HCT116 (cell line): ENCODE measurements around the gene TAP1. TPM values are rescaled to one million over a fixed set of nuclear protein-coding genes. Genes with fewer than 3 reads are reported as not detected.
A peak's percentile ranks its signal among the peaks of the same experiment; 100 is the strongest.

Experiments used
- ATAC-seq: fragments of 200-7000 bp; cut with Tn5 transposase; 2 replicates; pipeline ENCODE4 v1.9.1; 2020; ENCODE audit warnings: mild to moderate bottlenecking, moderate library complexity
- BruUV-seq: library from RNA; stranded (reverse); fragments of 400-500 nt; replicated peaks from 2 replicates; lab custom pipeline; 2021; lab: Mats Ljungman, UMichigan
- CTCF ChIA-PET: fragments of 300-600 bp; sonication (Branson Sonifier 250); formaldehyde crosslinking; loops from one replicate; lab custom pipeline; 2021; ENCODE audit warnings: antibody characterized with exemption; lab: Charles Lee
- POLR2A ChIA-PET: fragments of 300-600, 350-600 bp; sonication (Branson Sonifier 250); formaldehyde crosslinking; loops from one replicate; lab custom pipeline; 2021; ENCODE audit warnings: antibody characterized with exemption; lab: Charles Lee
- RAD21 ChIA-PET, 2 experiments: fragments of 300-600 bp; sonication (Branson Sonifier 250); formaldehyde crosslinking; loops; one replicate each; lab custom pipeline; 2023; ENCODE audit warnings: low total read pairs in 2 of 2; ENCODE audit not compliant: uncharacterized antibody in 2 of 2, unreplicated experiment in 2 of 2, low non-redundant PET in 1 of 2; lab: Charles Lee
- DNase-seq: peaks from one replicate; pipeline ENCODE4 v3.0.0-alpha.2; 2010; ENCODE audit warnings: low read depth, low spot score
- H2AFZ ChIP-seq: fragments of 200-600 bp; shearing (Covaris generic), sonication (generic); 2 replicates; pipeline ENCODE4 v1.6.1; 2017; ENCODE audit warnings: low read depth, mixed run types, mixed read lengths, antibody characterized with exemption, low read length; ENCODE audit not compliant: poor library complexity, severe bottlenecking
- H3K27ac ChIP-seq: 2 replicates; pipeline ENCODE4 v1.5.1; 2012; ENCODE audit warnings: low read depth, low read length
- H3K27me3 ChIP-seq: fragments of 200-600 bp; sonication (generic); 2 replicates; pipeline ENCODE4 v1.6.1; 2016; ENCODE audit warnings: mixed run types, low read length, mixed read lengths; ENCODE audit not compliant: insufficient read depth
- H3K36me3 ChIP-seq, 2 experiments: fragments of 200-500 bp in 1 of 2; fragments of 200-600 bp in 1 of 2; sonication (Bioruptor generic) in 1 of 2; sonication (generic) in 1 of 2; 2 replicates each; pipeline versions ENCODE4 v1.5.1 to v1.6.1; 2014 to 2016; ENCODE audit warnings: low read length in 2 of 2, inconsistent platforms in 1 of 2, mixed read lengths in 1 of 2, mixed run types in 1 of 2; ENCODE audit not compliant: insufficient read depth in 2 of 2, control insufficient read depth in 1 of 2
- H3K4me1 ChIP-seq, 2 experiments: fragments of 200-600 bp in 1 of 2; sonication (generic) in 1 of 2; 2 replicates each; pipeline versions ENCODE4 v1.5.1 to v1.6.1; 2012 to 2017; ENCODE audit warnings: low read length in 2 of 2, inconsistent platforms in 1 of 2, mild to moderate bottlenecking in 1 of 2, mixed read lengths in 1 of 2, mixed run types in 1 of 2, moderate library complexity in 1 of 2; ENCODE audit not compliant: insufficient read depth in 2 of 2, control insufficient read depth in 1 of 2
- H3K4me2 ChIP-seq: fragments of 200-600 bp; sonication (generic); 2 replicates; pipeline ENCODE4 v1.6.1; 2017; ENCODE audit warnings: mixed run types, low read length, mixed read lengths
- H3K4me3 ChIP-seq, 2 experiments: fragments of 200-600 bp in 1 of 2; sonication (generic) in 1 of 2; replicated peaks in 1 of 2; 2 replicates each; pipeline ENCODE4 v1.5.1; 2011 to 2016; ENCODE audit warnings: low read length in 2 of 2, control low read depth in 1 of 2, low read depth in 1 of 2, mild to moderate bottlenecking in 1 of 2, mixed read lengths in 1 of 2, mixed run types in 1 of 2
- H3K79me2 ChIP-seq: fragments of 200-600 bp; sonication (generic); 2 replicates; pipeline ENCODE4 v1.6.1; 2017; ENCODE audit warnings: mild to moderate bottlenecking, mixed run types, low read length, moderate library complexity, mixed read lengths; ENCODE audit not compliant: insufficient read depth
- H3K9ac ChIP-seq: fragments of 200-600 bp; sonication (generic); 2 replicates; pipeline ENCODE4 v1.6.1; 2016; ENCODE audit warnings: low read length, mixed read lengths
- H3K9me2 ChIP-seq: fragments of 200-600 bp; sonication (generic), shearing (Covaris generic); 2 replicates; pipeline ENCODE4 v1.6.1; 2017; ENCODE audit warnings: mixed run types, mild to moderate bottlenecking, moderate library complexity; ENCODE audit not compliant: insufficient read depth
- H3K9me3 ChIP-seq, 2 experiments: fragments of 200-500 bp in 1 of 2; fragments of 200-600 bp in 1 of 2; sonication (Bioruptor generic) in 1 of 2; sonication (generic) in 1 of 2; 2 replicates each; pipeline ENCODE4 v1.6.1; 2014 to 2017; ENCODE audit warnings: low read length in 2 of 2, mixed read lengths in 2 of 2, inconsistent platforms in 1 of 2, low read depth in 1 of 2, mild to moderate bottlenecking in 1 of 2, mixed run types in 1 of 2, moderate library complexity in 1 of 2; ENCODE audit not compliant: control insufficient read depth in 1 of 2, insufficient read depth in 1 of 2
- H4K20me1 ChIP-seq: fragments of 200-600 bp; sonication (generic), shearing (Covaris generic); 2 replicates; pipeline ENCODE4 v1.6.1; 2017; ENCODE audit warnings: mixed run types, mild to moderate bottlenecking, moderate library complexity; ENCODE audit not compliant: insufficient read depth
- CBX3 ChIP-seq: IDR thresholded peaks from 2 replicates; pipeline ENCODE4 v1.6.1; 2012; ENCODE audit warnings: low read depth
- CEBPB ChIP-seq: IDR thresholded peaks from 2 replicates; pipeline ENCODE4 v1.6.1; 2012; ENCODE audit warnings: low read depth
- EGR1 ChIP-seq: IDR thresholded peaks from 2 replicates; pipeline ENCODE4 v1.6.1; 2012; ENCODE audit warnings: low read depth
- ELF1 ChIP-seq: IDR thresholded peaks from 2 replicates; pipeline ENCODE4 v1.6.1; 2012; ENCODE audit warnings: low read depth, borderline replicate concordance
- EZH2 ChIP-seq: fragments of 200-600 bp; sonication (generic); IDR thresholded peaks from 2 replicates; pipeline ENCODE4 v1.6.1; 2017; ENCODE audit warnings: antibody characterized with exemption, mixed run types
- JUND ChIP-seq: IDR thresholded peaks from 2 replicates; pipeline ENCODE4 v1.6.1; 2012
- POLR2A ChIP-seq: IDR thresholded peaks from 2 replicates; pipeline ENCODE4 v1.7.0; 2011; ENCODE audit warnings: borderline replicate concordance; ENCODE audit not compliant: insufficient read depth, insufficient read length; ENCODE audit errors: extremely low read depth
- POLR2AphosphoS5 ChIP-seq: IDR thresholded peaks from 2 replicates; pipeline ENCODE4 v1.6.1; 2011; ENCODE audit warnings: mild to moderate bottlenecking, low read depth, low read length, moderate library complexity
- RAD21 ChIP-seq: IDR thresholded peaks from 2 replicates; pipeline ENCODE4 v1.6.1; 2012; ENCODE audit warnings: low read depth, mild to moderate bottlenecking
- SIN3A ChIP-seq: IDR thresholded peaks from 2 replicates; pipeline ENCODE4 v1.6.1; 2012; ENCODE audit warnings: low read depth
- SRF ChIP-seq: IDR thresholded peaks from 2 replicates; pipeline ENCODE4 v1.6.1; 2012; ENCODE audit warnings: low read depth
- TCF7L2 ChIP-seq: IDR thresholded peaks from 2 replicates; pipeline ENCODE4 v1.7.0; 2011; ENCODE audit warnings: borderline replicate concordance, inconsistent platforms; ENCODE audit not compliant: insufficient read depth, insufficient read length; ENCODE audit errors: extremely low read depth
- ZNF274 ChIP-seq: fragments of 200-500 bp; sonication (Bioruptor generic); IDR thresholded peaks from 2 replicates; pipeline ENCODE4 v1.6.1; 2014; ENCODE audit warnings: mild to moderate bottlenecking, low read depth, low read length, inconsistent platforms
- intact Hi-C: fragments of 100-400 bp; cut with micrococcal nuclease; formaldehyde crosslinking; loops from 2 replicates; pipeline ENCODE4 v1.10.0; 2022
- total RNA-seq: library from RNA; stranded (reverse); gene quantifications from one replicate; pipeline ENCODE4 v1.2.1, GENCODE V29; 2021; ENCODE audit not compliant: unreplicated experiment
- TF ChIP-seq, protein P1 (sequence below): IDR thresholded peaks from 2 replicates; pipeline ENCODE4 v1.6.1; 2012
- TF ChIP-seq, protein P2 (sequence below): IDR thresholded peaks from 2 replicates; pipeline ENCODE4 v1.6.1; 2012
- TF ChIP-seq, protein P3 (sequence below): IDR thresholded peaks from 2 replicates; pipeline ENCODE4 v1.6.1; 2011; ENCODE audit warnings: mild to moderate bottlenecking, low read length, moderate library complexity; ENCODE audit not compliant: insufficient replicate concordance; ENCODE audit errors: extremely low read depth
- TF ChIP-seq, protein P4 (sequence below), 3 experiments: fragments of 200-600 bp in 1 of 3; sonication (generic) in 1 of 3; IDR thresholded peaks in 2 of 3; conservative IDR thresholded peaks in 1 of 3; 2 replicates each; pipeline ENCODE4 v1.5.1; 2012 to 2017; ENCODE audit warnings: low read depth in 2 of 3, low read length in 2 of 3, antibody characterized with exemption in 1 of 3, borderline replicate concordance in 1 of 3, control low read depth in 1 of 3, mild to moderate bottlenecking in 1 of 3, mixed read lengths in 1 of 3, mixed run types in 1 of 3, moderate library complexity in 1 of 3; ENCODE audit not compliant: insufficient read depth in 1 of 3
- TF ChIP-seq, protein P5 (sequence below): IDR thresholded peaks from 2 replicates; pipeline ENCODE4 v1.6.1; 2012; ENCODE audit warnings: low read depth

The TAP1 gene
- total RNA-seq, 1 experiment from 2014 or later = 32.2 TPM

DNA sequence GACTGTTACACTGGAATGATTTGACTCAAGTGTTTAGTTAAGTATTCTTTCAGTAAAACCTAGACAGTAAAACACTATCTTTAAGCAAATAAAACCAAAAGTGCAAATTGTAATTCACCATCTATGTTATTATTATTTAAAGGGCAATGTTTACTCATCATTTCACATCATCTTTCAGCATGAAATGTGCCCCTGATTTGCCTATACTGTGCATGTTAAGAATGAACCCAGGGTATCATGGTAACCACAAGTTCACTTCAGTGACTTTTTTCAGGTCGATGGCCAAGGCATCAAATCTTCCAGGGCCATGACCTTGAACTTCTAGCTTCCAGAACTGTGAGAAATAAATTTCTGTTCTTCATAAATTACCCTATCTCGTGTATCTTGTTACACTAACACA, 34.6 kb downstream of the TAP1 start:
- Histone ChIP-seq H3K4me3 (no peak overlapping the region), H3K9me2 (no peaks in the 10 kb centered on the region; the same call in 1 of the 2 replicates), H3K36me3 (no peaks in the 10 kb centered on the region), H3K9ac (no peak overlapping the region), H3K4me2 (0 out of 2 replicates have a peak overlapping the region, but pooled peaks have one; percentile 37), H3K79me2 (no peaks in the 10 kb centered on the region), H4K20me1 (no peaks in the 10 kb centered on the region), H2AFZ (no peak overlapping the region)
- CTCF ChIA-PET = interaction anchor here (1.6 kb wide), 1 partner anchor 49 kb away, joined by 7 read pairs; no protein-coding TSS in a partner anchor
- intact Hi-C loops = no loop called here
- no peak for ATAC-seq
- TF ChIP-seq, protein P1, sequence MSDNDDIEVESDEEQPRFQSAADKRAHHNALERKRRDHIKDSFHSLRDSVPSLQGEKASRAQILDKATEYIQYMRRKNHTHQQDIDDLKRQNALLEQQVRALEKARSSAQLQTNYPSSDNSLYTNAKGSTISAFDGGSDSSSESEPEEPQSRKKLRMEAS = no peak
- TF ChIP-seq JUND (no peak), RAD21 (no peak), POLR2AphosphoS5 (no peak), EZH2 (no peak), CEBPB (no peak), CBX3 (no peak), POLR2A (no peak), EGR1 (no peak), TCF7L2 (no peak), ZNF274 (no peak), SIN3A (no peak), SRF (no peak), ELF1 (no peak)
- TF ChIP-seq, protein P2, sequence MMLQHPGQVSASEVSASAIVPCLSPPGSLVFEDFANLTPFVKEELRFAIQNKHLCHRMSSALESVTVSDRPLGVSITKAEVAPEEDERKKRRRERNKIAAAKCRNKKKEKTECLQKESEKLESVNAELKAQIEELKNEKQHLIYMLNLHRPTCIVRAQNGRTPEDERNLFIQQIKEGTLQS = no peak
- TF ChIP-seq, protein P3, sequence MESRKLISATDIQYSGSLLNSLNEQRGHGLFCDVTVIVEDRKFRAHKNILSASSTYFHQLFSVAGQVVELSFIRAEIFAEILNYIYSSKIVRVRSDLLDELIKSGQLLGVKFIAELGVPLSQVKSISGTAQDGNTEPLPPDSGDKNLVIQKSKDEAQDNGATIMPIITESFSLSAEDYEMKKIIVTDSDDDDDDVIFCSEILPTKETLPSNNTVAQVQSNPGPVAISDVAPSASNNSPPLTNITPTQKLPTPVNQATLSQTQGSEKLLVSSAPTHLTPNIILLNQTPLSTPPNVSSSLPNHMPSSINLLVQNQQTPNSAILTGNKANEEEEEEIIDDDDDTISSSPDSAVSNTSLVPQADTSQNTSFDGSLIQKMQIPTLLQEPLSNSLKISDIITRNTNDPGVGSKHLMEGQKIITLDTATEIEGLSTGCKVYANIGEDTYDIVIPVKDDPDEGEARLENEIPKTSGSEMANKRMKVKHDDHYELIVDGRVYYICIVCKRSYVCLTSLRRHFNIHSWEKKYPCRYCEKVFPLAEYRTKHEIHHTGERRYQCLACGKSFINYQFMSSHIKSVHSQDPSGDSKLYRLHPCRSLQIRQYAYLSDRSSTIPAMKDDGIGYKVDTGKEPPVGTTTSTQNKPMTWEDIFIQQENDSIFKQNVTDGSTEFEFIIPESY = no peak
- TF ChIP-seq, protein P4, sequence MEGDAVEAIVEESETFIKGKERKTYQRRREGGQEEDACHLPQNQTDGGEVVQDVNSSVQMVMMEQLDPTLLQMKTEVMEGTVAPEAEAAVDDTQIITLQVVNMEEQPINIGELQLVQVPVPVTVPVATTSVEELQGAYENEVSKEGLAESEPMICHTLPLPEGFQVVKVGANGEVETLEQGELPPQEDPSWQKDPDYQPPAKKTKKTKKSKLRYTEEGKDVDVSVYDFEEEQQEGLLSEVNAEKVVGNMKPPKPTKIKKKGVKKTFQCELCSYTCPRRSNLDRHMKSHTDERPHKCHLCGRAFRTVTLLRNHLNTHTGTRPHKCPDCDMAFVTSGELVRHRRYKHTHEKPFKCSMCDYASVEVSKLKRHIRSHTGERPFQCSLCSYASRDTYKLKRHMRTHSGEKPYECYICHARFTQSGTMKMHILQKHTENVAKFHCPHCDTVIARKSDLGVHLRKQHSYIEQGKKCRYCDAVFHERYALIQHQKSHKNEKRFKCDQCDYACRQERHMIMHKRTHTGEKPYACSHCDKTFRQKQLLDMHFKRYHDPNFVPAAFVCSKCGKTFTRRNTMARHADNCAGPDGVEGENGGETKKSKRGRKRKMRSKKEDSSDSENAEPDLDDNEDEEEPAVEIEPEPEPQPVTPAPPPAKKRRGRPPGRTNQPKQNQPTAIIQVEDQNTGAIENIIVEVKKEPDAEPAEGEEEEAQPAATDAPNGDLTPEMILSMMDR (IDR thresholded peaks at IDR 0.05 in 2 of 3, conservative IDR thresholded peaks at IDR 0.05 in 1 of 3; ENCODE audit: borderline replicate concordance in 1 of 3, insufficient read depth in 1 of 3, low read depth in 2 of 3, low read length in 2 of 3) = no peak
- TF ChIP-seq, protein P5, sequence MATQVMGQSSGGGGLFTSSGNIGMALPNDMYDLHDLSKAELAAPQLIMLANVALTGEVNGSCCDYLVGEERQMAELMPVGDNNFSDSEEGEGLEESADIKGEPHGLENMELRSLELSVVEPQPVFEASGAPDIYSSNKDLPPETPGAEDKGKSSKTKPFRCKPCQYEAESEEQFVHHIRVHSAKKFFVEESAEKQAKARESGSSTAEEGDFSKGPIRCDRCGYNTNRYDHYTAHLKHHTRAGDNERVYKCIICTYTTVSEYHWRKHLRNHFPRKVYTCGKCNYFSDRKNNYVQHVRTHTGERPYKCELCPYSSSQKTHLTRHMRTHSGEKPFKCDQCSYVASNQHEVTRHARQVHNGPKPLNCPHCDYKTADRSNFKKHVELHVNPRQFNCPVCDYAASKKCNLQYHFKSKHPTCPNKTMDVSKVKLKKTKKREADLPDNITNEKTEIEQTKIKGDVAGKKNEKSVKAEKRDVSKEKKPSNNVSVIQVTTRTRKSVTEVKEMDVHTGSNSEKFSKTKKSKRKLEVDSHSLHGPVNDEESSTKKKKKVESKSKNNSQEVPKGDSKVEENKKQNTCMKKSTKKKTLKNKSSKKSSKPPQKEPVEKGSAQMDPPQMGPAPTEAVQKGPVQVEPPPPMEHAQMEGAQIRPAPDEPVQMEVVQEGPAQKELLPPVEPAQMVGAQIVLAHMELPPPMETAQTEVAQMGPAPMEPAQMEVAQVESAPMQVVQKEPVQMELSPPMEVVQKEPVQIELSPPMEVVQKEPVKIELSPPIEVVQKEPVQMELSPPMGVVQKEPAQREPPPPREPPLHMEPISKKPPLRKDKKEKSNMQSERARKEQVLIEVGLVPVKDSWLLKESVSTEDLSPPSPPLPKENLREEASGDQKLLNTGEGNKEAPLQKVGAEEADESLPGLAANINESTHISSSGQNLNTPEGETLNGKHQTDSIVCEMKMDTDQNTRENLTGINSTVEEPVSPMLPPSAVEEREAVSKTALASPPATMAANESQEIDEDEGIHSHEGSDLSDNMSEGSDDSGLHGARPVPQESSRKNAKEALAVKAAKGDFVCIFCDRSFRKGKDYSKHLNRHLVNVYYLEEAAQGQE = no peak
- TF ChIP-seq, all 23 proteins: peak for 0
- Histone ChIP-seq H3K9me3 (no peaks in the 10 kb centered on the region), H3K27me3 (no peaks in the 10 kb centered on the region), H3K4me1 (peaks cover 0 to 25% of the 10 kb centered on the region in 2 experiments; a peak in 2 of 4 replicates), H3K27ac (no peak overlapping the region)
- BruUV-seq = no TSS peak
- RAD21 ChIA-PET = no interaction called here
- no peak for DNase-seq
- POLR2A ChIA-PET = no interaction called here
